Measurements from ENCODE around the gene HAUS2.
A peak's percentile ranks its signal among the peaks of the same experiment; 100 is the strongest.

The HAUS2 gene

GRCh38 chr15:42508263-42508690, 40.4 kb upstream of the HAUS2 start:
- in situ Hi-C loops (cut with HindIII; ENCODE audit: low sequenced_read_pairs): no loop called here
- no peak for TF ChIP-seq CTCF (IDR thresholded peaks at IDR 0.05; ENCODE audit: low read depth, low read length)

GRCh38 chr15:42510258-42511006, 38.2 kb upstream of the HAUS2 start:
- in situ Hi-C loops (cut with HindIII; ENCODE audit: low sequenced_read_pairs): no loop called here
- TF ChIP-seq CTCF (IDR thresholded peaks at IDR 0.05; ENCODE audit: low read depth, low read length): no peak
- DNase-seq (ENCODE audit: low read depth, low spot score): no peak
- H3K4me3 ChIP-seq (ENCODE audit: low read depth, low read length): no peak overlapping the region

More at GRCh38 chr15:42508263-42508690, 40.4 kb upstream of the HAUS2 start:
- no peak overlapping the region for H3K4me3 ChIP-seq (ENCODE audit: low read depth, low read length)
- no peak for DNase-seq (ENCODE audit: low read depth, low spot score)

- no peak overlapping the region for H3K4me3 ChIP-seq (ENCODE audit: low read depth, low read length)
- TF ChIP-seq CTCF (IDR thresholded peaks at IDR 0.05; ENCODE audit: low read depth, low read length): no peak
- DNase-seq (ENCODE audit: low read depth, low spot score): peak; percentile 50
- in situ Hi-C loops (cut with HindIII; ENCODE audit: low sequenced_read_pairs): no loop called here
Observed at GRCh38 chr15:42511007-42511391, 37.6 kb upstream of the HAUS2 start.

- no peak for TF ChIP-seq CTCF (IDR thresholded peaks at IDR 0.05; ENCODE audit: low read depth, low read length)
- no peak overlapping the region for H3K4me3 ChIP-seq (ENCODE audit: low read depth, low read length)
- DNase-seq (ENCODE audit: low read depth, low spot score): no peak
- in situ Hi-C loops (cut with HindIII; ENCODE audit: low sequenced_read_pairs): no loop called here
Observed at GRCh38 chr15:42523331-42523730, 25.3 kb upstream of the HAUS2 start.

- no peak overlapping the region for H3K4me3 ChIP-seq (ENCODE audit: low read depth, low read length)
- no peak for TF ChIP-seq CTCF (IDR thresholded peaks at IDR 0.05; ENCODE audit: low read depth, low read length)
- in situ Hi-C loops (cut with HindIII; ENCODE audit: low sequenced_read_pairs): no loop called here
- no peak for DNase-seq (ENCODE audit: low read depth, low spot score)
Observed at GRCh38 chr15:42528970-42529369, 19.7 kb upstream of the HAUS2 start.

- in situ Hi-C loops (cut with HindIII; ENCODE audit: low sequenced_read_pairs): no loop called here
- no peak for DNase-seq (ENCODE audit: low read depth, low spot score)
- H3K4me3 ChIP-seq (ENCODE audit: low read depth, low read length): no peak overlapping the region
- TF ChIP-seq CTCF (IDR thresholded peaks at IDR 0.05; ENCODE audit: low read depth, low read length): no peak
Observed at GRCh38 chr15:42533246-42533645, 15.4 kb upstream of the HAUS2 start.
